Left ventricle myocardium superior (tissue), 1 donor: Measurements from ENCODE around the gene YTHDC1. TPM values are rescaled to one million over a fixed set of nuclear protein-coding genes. Genes with fewer than 3 reads are reported as not detected.

ENCODE experiments used
- total RNA-seq: library from RNA; stranded (reverse); fragmentation: NEBNext Ultra II Directional; extraction: Animal tissue kit (Norgen Biotek cat#: 25700); gene quantifications from one replicate; pipeline ENCODE4 v1.2.1, GENCODE V29; 2021
- donor health status: DM: no; HTN: yes; CAD: no; lungs with severe emphysema.

YTHDC1 gene
- total RNA-seq, 1 donor from 2014 or later, result 57.1 TPM

Other genes starting within 250 kb of the YTHDC1 start
- not detected for gene TMPRSS11F, start 220.2 kb downstream of the YTHDC1 start, total RNA-seq
- gene TMPRSS11B, start 104.4 kb downstream of the YTHDC1 start, total RNA-seq, result not detected
- not detected for gene TMPRSS11E, start 97.4 kb upstream of the YTHDC1 start, total RNA-seq
- not detected for gene UGT2B17, start 226.2 kb upstream of the YTHDC1 start, total RNA-seq